OCI-LY1 (cell line): ENCODE results near the gene DMD.

Source experiments
- H2AFZ ChIP-seq: fragments of 200-600 bp; sonication (generic), shearing (Covaris generic); 2 replicates; pipeline ENCODE4 v1.6.0; 2014; ENCODE audit warnings: antibody characterized with exemption, mild to moderate bottlenecking, low read length
- H3F3A ChIP-seq: fragments of 200-600 bp; sonication (generic), shearing (Covaris generic); 2 replicates; pipeline ENCODE4 v1.6.0; 2014; ENCODE audit warnings: mild to moderate bottlenecking, antibody characterized with exemption, low read length, moderate library complexity; ENCODE audit not compliant: insufficient read depth
- H3K27ac ChIP-seq: fragments of 200-600 bp; sonication (generic); 2 replicates; pipeline ENCODE4 v1.5.1; 2014; ENCODE audit warnings: low read length, mixed run types, mild to moderate bottlenecking, low read depth; ENCODE audit not compliant: poor library complexity, severe bottlenecking
- H3K27me3 ChIP-seq: fragments of 200-600 bp; sonication (generic); 2 replicates; pipeline ENCODE4 v1.6.0; 2014; ENCODE audit warnings: antibody characterized with exemption, mild to moderate bottlenecking, low read length, moderate library complexity; ENCODE audit not compliant: insufficient read depth
- H3K36me3 ChIP-seq: fragments of 200-600 bp; sonication (generic); 2 replicates; pipeline ENCODE4 v1.6.1; 2014; ENCODE audit warnings: mild to moderate bottlenecking, antibody characterized with exemption, low read length, moderate library complexity, mixed read lengths; ENCODE audit not compliant: insufficient read depth
- H3K4me1 ChIP-seq: fragments of 200-600 bp; sonication (generic); 2 replicates; pipeline ENCODE4 v1.5.1; 2014; ENCODE audit warnings: mild to moderate bottlenecking, low read length, moderate library complexity; ENCODE audit not compliant: insufficient read depth, severe bottlenecking
- H3K4me2 ChIP-seq: fragments of 200-600 bp; sonication (generic), shearing (Covaris generic); 2 replicates; pipeline ENCODE4 v1.6.1; 2014; ENCODE audit warnings: low read length
- H3K4me3 ChIP-seq: fragments of 200-600 bp; sonication (generic); 2 replicates; pipeline ENCODE4 v1.5.1; 2014; ENCODE audit warnings: low read length, low read depth, mild to moderate bottlenecking, mixed read lengths; ENCODE audit not compliant: poor library complexity, severe bottlenecking
- H3K79me2 ChIP-seq: fragments of 200-600 bp; shearing (Covaris generic); 2 replicates; pipeline ENCODE4 v1.6.1; 2016; ENCODE audit warnings: mixed run types, low read length, mixed read lengths; ENCODE audit not compliant: insufficient read depth
- H3K9ac ChIP-seq: fragments of 200-600 bp; sonication (generic), shearing (Covaris generic); 2 replicates; pipeline ENCODE4 v1.6.1; 2014; ENCODE audit warnings: mild to moderate bottlenecking, low read length, mixed read lengths
- H3K9me2 ChIP-seq: fragments of 200-600 bp; sonication (generic), shearing (Covaris generic); 2 replicates; pipeline ENCODE4 v1.6.1; 2014; ENCODE audit warnings: low read depth, mild to moderate bottlenecking, low read length, mixed read lengths
- H3K9me3 ChIP-seq: fragments of 200-600 bp; shearing (Covaris generic); 2 replicates; pipeline ENCODE4 v1.6.1; 2014; ENCODE audit warnings: low read length, mixed read lengths
- H4K20me1 ChIP-seq: fragments of 200-600 bp; sonication (generic), shearing (Covaris generic); 2 replicates; pipeline ENCODE4 v1.6.0; 2016; ENCODE audit warnings: mild to moderate bottlenecking, low read length; ENCODE audit not compliant: insufficient read depth
- EZH2 ChIP-seq: fragments of 200-600 bp; sonication (generic), shearing (Covaris generic); IDR thresholded peaks from 2 replicates; pipeline ENCODE4 v1.8.0; 2017; ENCODE audit warnings: borderline replicate concordance, mixed run types, mild to moderate bottlenecking, antibody characterized with exemption, low read length, moderate library complexity, mixed read lengths
- TF ChIP-seq, protein P1 (sequence below): fragments of 200-600 bp; sonication (generic), shearing (Covaris generic); IDR thresholded peaks from 2 replicates; pipeline ENCODE4 v1.5.1; 2017; ENCODE audit warnings: mild to moderate bottlenecking, antibody characterized with exemption, low read length, moderate library complexity, mixed read lengths

The DMD gene

GRCh38 chrX:32116047-32116446 lies 1095.3 kb downstream of the DMD start:
- Histone ChIP-seq H3F3A (no peaks in the 10 kb centered on the region), H3K4me2 (no peak overlapping the region), H3K9ac (no peak overlapping the region), H3K27ac (no peak overlapping the region), H3K79me2 (no peaks in the 10 kb centered on the region), H3K9me2 (no peaks in the 10 kb centered on the region), H4K20me1 (no peaks in the 10 kb centered on the region), H3K9me3 (no peaks in the 10 kb centered on the region), H3K4me3 (no peak overlapping the region), H2AFZ (no peak overlapping the region), H3K36me3 (no peaks in the 10 kb centered on the region), H3K4me1 (peaks cover 10% of the 10 kb centered on the region), H3K27me3 (no peaks in the 10 kb centered on the region)
- TF ChIP-seq EZH2 = no peak
- TF ChIP-seq, protein P1, sequence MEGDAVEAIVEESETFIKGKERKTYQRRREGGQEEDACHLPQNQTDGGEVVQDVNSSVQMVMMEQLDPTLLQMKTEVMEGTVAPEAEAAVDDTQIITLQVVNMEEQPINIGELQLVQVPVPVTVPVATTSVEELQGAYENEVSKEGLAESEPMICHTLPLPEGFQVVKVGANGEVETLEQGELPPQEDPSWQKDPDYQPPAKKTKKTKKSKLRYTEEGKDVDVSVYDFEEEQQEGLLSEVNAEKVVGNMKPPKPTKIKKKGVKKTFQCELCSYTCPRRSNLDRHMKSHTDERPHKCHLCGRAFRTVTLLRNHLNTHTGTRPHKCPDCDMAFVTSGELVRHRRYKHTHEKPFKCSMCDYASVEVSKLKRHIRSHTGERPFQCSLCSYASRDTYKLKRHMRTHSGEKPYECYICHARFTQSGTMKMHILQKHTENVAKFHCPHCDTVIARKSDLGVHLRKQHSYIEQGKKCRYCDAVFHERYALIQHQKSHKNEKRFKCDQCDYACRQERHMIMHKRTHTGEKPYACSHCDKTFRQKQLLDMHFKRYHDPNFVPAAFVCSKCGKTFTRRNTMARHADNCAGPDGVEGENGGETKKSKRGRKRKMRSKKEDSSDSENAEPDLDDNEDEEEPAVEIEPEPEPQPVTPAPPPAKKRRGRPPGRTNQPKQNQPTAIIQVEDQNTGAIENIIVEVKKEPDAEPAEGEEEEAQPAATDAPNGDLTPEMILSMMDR = peak; percentile 48; the same call in 1 of the 2 replicates

DNA sequence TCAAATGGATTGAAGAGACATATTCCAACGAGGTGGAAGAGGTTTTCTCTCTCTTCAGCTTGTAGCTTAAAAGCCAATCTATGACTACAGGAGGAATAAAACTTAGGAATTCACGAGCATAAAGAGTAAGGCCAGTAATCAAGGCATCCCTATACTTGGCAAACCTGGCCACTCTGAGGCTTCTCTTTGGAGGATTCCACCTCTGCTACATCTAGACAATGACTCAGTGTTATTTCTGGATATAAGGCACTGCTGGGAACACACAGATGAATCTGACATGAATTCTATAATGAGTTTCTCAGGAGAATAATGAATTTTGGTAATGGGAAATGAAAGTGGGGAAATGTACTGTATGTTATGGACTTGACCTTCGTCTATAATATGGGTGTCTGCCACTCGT lies 1123.7 kb downstream of the DMD start:
- no peaks in the 10 kb centered on the region for H3F3A ChIP-seq

DNA sequence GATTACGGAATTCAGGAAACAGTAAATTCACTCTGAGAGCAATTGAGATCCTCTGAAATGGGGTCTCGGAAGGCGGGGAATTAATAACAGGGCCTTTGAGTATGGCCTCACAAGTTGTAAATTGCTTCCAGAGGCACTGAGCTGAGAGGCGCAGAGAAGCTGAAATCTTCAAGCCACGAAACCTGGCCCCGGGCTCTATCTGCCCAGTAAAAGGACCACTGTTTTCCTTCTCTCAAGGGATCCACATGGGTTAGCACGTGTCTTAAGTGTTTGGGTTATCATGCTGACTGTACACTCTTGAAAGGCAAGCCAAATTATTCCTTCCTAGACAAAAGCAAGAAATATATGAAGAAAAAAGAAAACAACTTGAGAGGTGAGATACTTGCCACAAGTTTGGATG lies 1126.6 kb downstream of the DMD start:
- no peaks in the 10 kb centered on the region for H3K9me3 ChIP-seq
- H4K20me1 ChIP-seq = no peaks in the 10 kb centered on the region
- H3K4me1 ChIP-seq = no peaks in the 10 kb centered on the region
- H3K4me3 ChIP-seq = no peak overlapping the region
- no peaks in the 10 kb centered on the region for H3K27me3 ChIP-seq
- H3K4me2 ChIP-seq = no peak overlapping the region
- H3K9ac ChIP-seq = no peak overlapping the region
- no peaks in the 10 kb centered on the region for H3K36me3 ChIP-seq
- no peaks in the 10 kb centered on the region for H3F3A ChIP-seq
- H2AFZ ChIP-seq = no peak overlapping the region
- no peaks in the 10 kb centered on the region for H3K9me2 ChIP-seq
- H3K27ac ChIP-seq = no peak overlapping the region
- H3K79me2 ChIP-seq = no peaks in the 10 kb centered on the region
- TF ChIP-seq, protein P1 = no peak
- TF ChIP-seq EZH2 = no peak

More for the DNA sequence above, 1123.7 kb downstream of the DMD start:
- no peak overlapping the region for H2AFZ ChIP-seq
- H3K79me2 ChIP-seq = no peaks in the 10 kb centered on the region
- H4K20me1 ChIP-seq = no peaks in the 10 kb centered on the region
- no peaks in the 10 kb centered on the region for H3K36me3 ChIP-seq
- no peaks in the 10 kb centered on the region for H3K27me3 ChIP-seq
- H3K9ac ChIP-seq = no peak overlapping the region
- no peak overlapping the region for H3K27ac ChIP-seq
- no peak overlapping the region for H3K4me3 ChIP-seq
- no peak overlapping the region for H3K4me2 ChIP-seq
- no peaks in the 10 kb centered on the region for H3K9me2 ChIP-seq
- TF ChIP-seq, protein P1 = no peak
- TF ChIP-seq EZH2 = no peak
- H3K9me3 ChIP-seq = no peaks in the 10 kb centered on the region
- H3K4me1 ChIP-seq = no peaks in the 10 kb centered on the region
